ENCODE results near the gene OCSTAMP. TPM values are rescaled to one million over a fixed set of nuclear protein-coding genes. Genes with fewer than 3 reads are reported as not detected.

OCSTAMP gene
- total RNA-seq, 1 donor from 2014 or later: not detected

- peaks cover 69% of the 10 kb centered on the region for H3K36me3 Mint-ChIP-seq (ENCODE audit: unreplicated experiment)
- no peak for TF ChIP-seq CTCF (IDR thresholded peaks at IDR 0.05; ENCODE audit: partially characterized antibody, unreplicated experiment)
- H3K4me3 Mint-ChIP-seq (ENCODE audit: unreplicated experiment): no peak overlapping the region
- no peak overlapping the region for H3K27ac Mint-ChIP-seq (ENCODE audit: unreplicated experiment)
- DNase-seq: no peak
- no peaks in the 10 kb centered on the region for H3K4me1 Mint-ChIP-seq (ENCODE audit: low read depth, unreplicated experiment)
- peaks cover 39% of the 10 kb centered on the region for H3K9me3 Mint-ChIP-seq (ENCODE audit: unreplicated experiment)
- peaks cover 6% of the 10 kb centered on the region for H3K27me3 Mint-ChIP-seq (ENCODE audit: unreplicated experiment)
These were observed 48.5 kb downstream of the OCSTAMP start for GRCh38 chr20:46501961-46502360.

- Mint-ChIP-seq H3K27me3 (ENCODE audit: unreplicated experiment) (peaks cover 6% of the 10 kb centered on the region), H3K4me1 (ENCODE audit: low read depth, unreplicated experiment) (no peaks in the 10 kb centered on the region), H3K27ac (ENCODE audit: unreplicated experiment) (no peak overlapping the region), H3K4me3 (ENCODE audit: unreplicated experiment) (no peak overlapping the region), H3K36me3 (ENCODE audit: unreplicated experiment) (peaks cover 74% of the 10 kb centered on the region), H3K9me3 (ENCODE audit: unreplicated experiment) (peaks cover 41% of the 10 kb centered on the region)
- no peak for TF ChIP-seq CTCF (IDR thresholded peaks at IDR 0.05; ENCODE audit: partially characterized antibody, unreplicated experiment)
- no peak for DNase-seq
These were observed 49.0 kb downstream of the OCSTAMP start for GRCh38 chr20:46501337-46501942.

- peaks cover 26% of the 10 kb centered on the region for H3K36me3 Mint-ChIP-seq (ENCODE audit: unreplicated experiment)
- no peaks in the 10 kb centered on the region for H3K4me1 Mint-ChIP-seq (ENCODE audit: low read depth, unreplicated experiment)
- no peak overlapping the region for H3K27ac Mint-ChIP-seq (ENCODE audit: unreplicated experiment)
These were observed 56.4 kb downstream of the OCSTAMP start for GRCh38 chr20:46494077-46494476.

GRCh38 chr20:46491354-46491753 is 59.1 kb downstream of the OCSTAMP start:
- no peaks in the 10 kb centered on the region for H3K27me3 Mint-ChIP-seq (ENCODE audit: unreplicated experiment)
- no peak for TF ChIP-seq CTCF (IDR thresholded peaks at IDR 0.05; ENCODE audit: partially characterized antibody, unreplicated experiment)
- H3K4me1 Mint-ChIP-seq (ENCODE audit: low read depth, unreplicated experiment): peaks cover 3% of the 10 kb centered on the region
- no peak for DNase-seq
- H3K27ac Mint-ChIP-seq (ENCODE audit: unreplicated experiment): no peak overlapping the region
- H3K4me3 Mint-ChIP-seq (ENCODE audit: unreplicated experiment): no peak overlapping the region
- H3K9me3 Mint-ChIP-seq (ENCODE audit: unreplicated experiment): peaks cover 2% of the 10 kb centered on the region
- H3K36me3 Mint-ChIP-seq (ENCODE audit: unreplicated experiment): peaks cover 2% of the 10 kb centered on the region

More at GRCh38 chr20:46494077-46494476, 56.4 kb downstream of the OCSTAMP start:
- Mint-ChIP-seq H3K9me3 (ENCODE audit: unreplicated experiment) (peaks cover 9% of the 10 kb centered on the region), H3K4me3 (ENCODE audit: unreplicated experiment) (no peak overlapping the region), H3K27me3 (ENCODE audit: unreplicated experiment) (no peaks in the 10 kb centered on the region)
- DNase-seq: no peak
- no peak for TF ChIP-seq CTCF (IDR thresholded peaks at IDR 0.05; ENCODE audit: partially characterized antibody, unreplicated experiment)

Other genes starting within 250 kb of the OCSTAMP start
- gene CDH22, start 242.2 kb downstream of the OCSTAMP start, total RNA-seq (ENCODE audit: unreplicated experiment): 7.9 TPM
- gene ELMO2, start 144.0 kb downstream of the OCSTAMP start, total RNA-seq (ENCODE audit: unreplicated experiment): 60.3 TPM
- 32.9 TPM for gene ZNF334, start 37.1 kb downstream of the OCSTAMP start, total RNA-seq (ENCODE audit: unreplicated experiment)
- gene SLC13A3, start 100.8 kb upstream of the OCSTAMP start, total RNA-seq (ENCODE audit: unreplicated experiment): 5.8 TPM
- 19.0 TPM for gene TP53RK, start 138.8 kb upstream of the OCSTAMP start, total RNA-seq (ENCODE audit: unreplicated experiment)
- 0.37 TPM for gene SLC2A10, start 159.0 kb upstream of the OCSTAMP start, total RNA-seq (ENCODE audit: unreplicated experiment)